ENCODE measurements around the gene USP30. TPM values are rescaled to one million over a fixed set of nuclear protein-coding genes. Genes with fewer than 3 reads are reported as not detected.

Gene USP30
- total and polyA plus RNA-seq, 12 donors = 9.3 to 36.1 (median 23.8) TPM

DNA sequence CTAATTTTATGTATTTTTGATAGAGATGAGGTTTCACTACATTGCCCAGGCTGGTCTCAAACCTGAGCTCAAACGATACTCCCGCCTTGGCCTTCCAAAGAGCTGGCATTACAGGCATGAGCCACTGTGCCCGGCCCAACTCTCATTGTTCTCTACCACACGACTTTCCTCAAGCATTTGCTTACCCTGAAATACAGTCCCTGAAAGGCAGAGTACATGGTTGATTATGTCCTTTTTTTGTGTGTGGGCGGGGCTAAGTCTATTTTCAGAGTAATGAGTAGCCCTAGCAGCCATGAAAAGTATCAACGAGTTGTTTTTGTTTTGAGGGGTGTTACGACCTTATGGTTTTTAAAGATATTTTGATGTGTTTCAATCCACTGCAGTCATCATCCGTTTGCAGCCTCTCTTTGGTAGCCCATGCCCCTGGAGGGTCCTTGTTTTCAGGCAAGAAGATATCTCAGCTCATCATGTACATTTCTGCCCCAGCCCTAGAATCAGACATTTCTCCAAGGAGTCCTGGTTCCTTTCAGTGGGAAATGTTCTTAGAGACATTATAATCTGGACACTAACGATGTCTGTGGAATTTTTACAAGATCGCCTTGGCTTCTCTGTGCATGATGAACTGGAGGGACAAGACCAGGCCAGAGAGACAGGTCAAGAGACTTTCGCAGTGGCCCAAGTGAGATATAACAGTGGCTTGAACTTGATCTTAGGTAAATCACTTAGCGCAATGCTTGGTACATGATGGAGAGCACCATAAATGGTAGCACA is 72.7 kb downstream of the USP30 start:
- Histone ChIP-seq H3K4me1 (replicated peaks in 1 of 2) (peaks cover 1 to 5% of the 10 kb centered on the region in 2 donors), H3K4me3 (no peak overlapping the region), H3K36me3 (replicated peaks in 1 of 2) (no peaks in the 10 kb centered on the region), H3K9me3 (replicated peaks in 1 of 3) (no peaks in the 10 kb centered on the region), H3K27ac (no peak overlapping the region), H3K27me3 (no peaks in the 10 kb centered on the region)
- 85 to 88% (median 86%) methylated on average over 11 to 12 of the region's 12 CpGs for WGBS, 4 donors
- TF ChIP-seq CTCF (IDR thresholded peaks at IDR 0.05) (no peak), POLR2A (IDR thresholded peaks at IDR 0.05) (no peak)
- intact Hi-C loops (cut with DNase I) = no loop called here
- peak in 1 of 7 donors; percentile 37 for DNase-seq

DNA sequence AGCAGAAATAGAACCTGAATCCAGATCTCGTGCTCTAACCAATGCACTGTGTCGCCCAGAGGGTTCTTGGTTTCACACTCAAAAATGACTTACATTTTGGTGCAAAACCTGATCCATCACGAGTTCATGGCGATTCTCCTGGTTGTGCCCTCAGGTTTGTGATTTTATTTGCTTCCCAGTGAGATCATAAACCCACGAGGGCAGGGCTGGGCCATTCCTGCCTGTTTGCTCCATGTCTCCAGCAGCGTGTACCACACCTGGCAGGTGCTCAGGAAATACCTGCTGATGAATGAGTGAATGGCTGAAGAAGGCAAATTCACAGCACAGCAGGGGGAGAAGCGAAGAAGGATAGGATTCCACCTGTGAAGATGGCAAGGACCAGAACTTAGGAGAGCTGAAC is 73.4 kb downstream of the USP30 start:
- Histone ChIP-seq H3K4me1 (replicated peaks in 1 of 2) (peaks cover 5 to 11% of the 10 kb centered on the region in 2 donors), H3K27ac (peak overlapping the region in 2 of 5 donors; percentile 7 to 17), H3K27me3 (no peaks in the 10 kb centered on the region), H3K36me3 (replicated peaks in 1 of 2) (no peaks in the 10 kb centered on the region), H3K4me3 (no peak overlapping the region), H3K9me3 (replicated peaks in 1 of 3) (no peaks in the 10 kb centered on the region)
- no peak for TF ChIP-seq CTCF (IDR thresholded peaks at IDR 0.05)
- TF ChIP-seq POLR2A (IDR thresholded peaks at IDR 0.05) = no peak
- peak in 1 of 7 donors; percentile 39 for DNase-seq
- 90 to 95% (median 92%) methylated on average over 7 of the region's 7 CpGs for WGBS, 4 donors
- intact Hi-C loops (cut with DNase I) = no loop called here

DNA sequence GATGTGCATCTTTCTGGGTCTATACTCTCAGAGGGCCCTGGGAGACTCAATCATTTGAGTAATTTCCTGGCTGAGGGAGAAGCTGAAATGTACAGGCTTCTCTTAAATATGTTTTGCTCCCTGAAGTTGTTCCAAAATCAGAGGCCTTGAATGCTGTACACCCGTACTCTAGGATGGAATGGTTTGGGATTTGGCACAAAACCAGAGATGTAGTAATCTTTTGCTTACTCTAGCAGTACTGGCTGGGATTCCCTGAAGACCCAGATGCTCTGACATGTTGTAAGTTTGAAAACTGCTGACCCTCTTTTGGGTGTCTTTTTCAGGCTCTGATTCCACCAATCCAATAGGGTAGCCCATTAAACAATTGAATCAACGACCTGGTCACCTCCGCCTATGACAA is 74.4 kb downstream of the USP30 start:
- peaks cover 15 to 18% of the 10 kb centered on the region in 2 donors for H3K4me1 ChIP-seq (replicated peaks in 1 of 2)

More for the DNA sequence above, 74.4 kb downstream of the USP30 start:
- H3K36me3 ChIP-seq (replicated peaks in 1 of 2) = no peaks in the 10 kb centered on the region
- WGBS, 4 donors = 58 to 90% (median 63%) methylated on average over 2 to 3 of the region's 3 CpGs
- H3K27ac ChIP-seq = peak overlapping the region in 4 of 5 donors; percentile 40 to 62 (median 54)
- TF ChIP-seq POLR2A (IDR thresholded peaks at IDR 0.05) (no peak), CTCF (IDR thresholded peaks at IDR 0.05) (no peak)
- intact Hi-C loops (cut with DNase I) = no loop called here
- no peaks in the 10 kb centered on the region for H3K9me3 ChIP-seq (replicated peaks in 1 of 3)
- H3K4me3 ChIP-seq = no peak overlapping the region
- DNase-seq = peak in 2 of 7 donors; percentile 20 to 42
- no peaks in the 10 kb centered on the region for H3K27me3 ChIP-seq

Measured in adrenal gland (tissue), 12 donors.